ENCODE measurements around the gene LRRC3C.
"Not testable (repeated sequence)": the region's sequence is repeated elsewhere in the genome, so short reads cannot be mapped to it uniquely, and the experiment has no call there.

Gene LRRC3C

GRCh38 chr17:39927101-39927928 lies at the start of gene LRRC3C, which contains the start of gene ORMDL3:
Gene LRRC3C, plus strand, starts transcription at chr17:39927732. Its CDS starts 13,792 bp downstream, at chr17:39941524.
Gene ORMDL3, minus strand, starts transcription at chr17:39927601. Its CDS starts 3,398 bp downstream, at chr17:39924203.
- DNase-seq, result peak; percentile 81

GRCh38 chr17:39886102-39886501 lies 41.4 kb upstream of the LRRC3C start:
- DNase-seq, result not testable (repeated sequence)

GRCh38 chr17:39887078-39887477 lies 40.5 kb upstream of the LRRC3C start:
- DNase-seq, result no peak

- no peak for DNase-seq
Measured at GRCh38 chr17:39889200-39889599, 38.3 kb upstream of the LRRC3C start.

GRCh38 chr17:39894681-39895376 lies 32.7 kb upstream of the LRRC3C start:
- no peak for DNase-seq

GRCh38 chr17:39898088-39898487 lies 29.4 kb upstream of the LRRC3C start:
- DNase-seq, result no peak

GRCh38 chr17:39899215-39899614 lies 28.3 kb upstream of the LRRC3C start:
- DNase-seq, result no peak

- DNase-seq, result not testable (repeated sequence)
Measured at GRCh38 chr17:39902027-39902426, 25.5 kb upstream of the LRRC3C start.

- DNase-seq, result peak; percentile 56
Measured at GRCh38 chr17:39903158-39903884, 24.2 kb upstream of the LRRC3C start.

- no peak for DNase-seq
Measured at GRCh38 chr17:39904990-39905288, 22.6 kb upstream of the LRRC3C start.

GRCh38 chr17:39908789-39909352 lies 18.7 kb upstream of the LRRC3C start:
- no peak for DNase-seq

- no peak for DNase-seq
Measured at GRCh38 chr17:39913989-39914388, 13.5 kb upstream of the LRRC3C start.

- no peak for DNase-seq
Measured at GRCh38 chr17:39915559-39915958, 12.0 kb upstream of the LRRC3C start.

- DNase-seq, result no peak
Measured at GRCh38 chr17:39916918-39917317, 10.6 kb upstream of the LRRC3C start.

GRCh38 chr17:39919087-39919683 lies 8.3 kb upstream of the LRRC3C start:
- no peak for DNase-seq

- DNase-seq, result no peak
Measured at GRCh38 chr17:39920218-39921210, 7.0 kb upstream of the LRRC3C start.

GRCh38 chr17:39921323-39921722 lies 6.2 kb upstream of the LRRC3C start:
- DNase-seq, result peak; percentile 5

- no peak for DNase-seq
Measured at GRCh38 chr17:39922006-39922405, 5.5 kb upstream of the LRRC3C start.

GRCh38 chr17:39923230-39923629 lies 4.3 kb upstream of the LRRC3C start:
- DNase-seq, result no peak

- DNase-seq, result no peak
Measured at GRCh38 chr17:39923836-39924690, 3.5 kb upstream of the LRRC3C start.

- no peak for DNase-seq
Measured at GRCh38 chr17:39924691-39925055, 2.9 kb upstream of the LRRC3C start.
